GM12875 (cell line): ENCODE measurements around the gene CRYBA4.

Source experiments
- H3K4me3 ChIP-seq: one replicate; pipeline ENCODE4 v1.5.1; 2011; ENCODE audit warnings: low read depth, low read length, control low read depth
- CTCF ChIP-seq: IDR thresholded peaks from 2 replicates; pipeline ENCODE4 v1.5.1; 2011; ENCODE audit warnings: low read depth, mild to moderate bottlenecking, control low read depth, inconsistent platforms, low read length, moderate library complexity, borderline replicate concordance; ENCODE audit not compliant: insufficient read depth

CRYBA4 gene

GRCh38 chr22:26580240-26580962, 41.4 kb upstream of the CRYBA4 start:
- no peak overlapping the region for H3K4me3 ChIP-seq
- no peak for TF ChIP-seq CTCF

- TF ChIP-seq CTCF: no peak
- H3K4me3 ChIP-seq: no peak overlapping the region
These were observed 40.7 kb upstream of the CRYBA4 start for GRCh38 chr22:26581026-26581425.

DNA sequence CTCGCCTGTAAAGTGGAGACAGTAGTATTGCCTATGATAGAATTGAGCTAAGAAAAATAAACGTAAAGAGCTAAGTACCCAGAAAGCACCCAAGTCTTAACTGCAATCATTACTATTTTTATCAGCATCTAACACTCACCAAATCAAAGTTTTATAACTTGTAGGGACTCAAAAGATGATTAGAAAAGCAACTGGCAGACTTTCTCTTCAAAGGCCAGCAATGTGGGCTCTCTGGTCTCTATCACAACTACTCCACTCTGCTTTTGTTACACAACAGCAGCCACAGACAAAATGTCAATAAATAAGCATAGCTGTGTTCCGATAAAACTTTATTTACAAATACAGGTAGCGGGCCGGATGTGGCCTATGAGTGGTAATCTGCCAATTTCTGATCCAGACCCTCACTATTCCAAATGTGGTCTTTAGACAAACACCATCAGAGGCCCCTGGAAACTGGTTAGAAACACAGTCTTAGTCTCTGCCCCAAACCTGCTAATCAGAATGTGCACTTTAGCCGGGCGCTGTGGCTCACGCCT, 40.1 kb upstream of the CRYBA4 start:
- no peak overlapping the region for H3K4me3 ChIP-seq
- no peak for TF ChIP-seq CTCF

DNA sequence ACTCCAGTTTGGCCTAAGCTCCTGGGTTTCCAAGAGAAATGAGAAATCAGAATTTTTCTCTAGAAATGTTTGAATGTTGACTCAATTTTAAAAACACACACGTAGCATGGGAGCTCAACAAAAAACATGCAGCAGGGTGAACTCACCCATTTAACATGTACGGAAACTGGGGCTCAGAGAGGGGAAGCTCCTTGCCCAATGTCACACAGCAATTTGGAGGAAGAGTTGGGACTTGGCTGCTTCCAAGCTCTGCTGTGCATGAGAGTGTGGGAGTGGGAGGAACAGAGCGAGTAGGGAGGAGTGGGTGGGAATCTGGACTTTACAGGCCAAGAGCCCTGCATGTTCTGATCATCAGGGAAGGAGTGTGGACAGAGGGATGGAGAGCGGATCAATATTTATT, 37.8 kb upstream of the CRYBA4 start:
- no peak for TF ChIP-seq CTCF
- H3K4me3 ChIP-seq: no peak overlapping the region

DNA sequence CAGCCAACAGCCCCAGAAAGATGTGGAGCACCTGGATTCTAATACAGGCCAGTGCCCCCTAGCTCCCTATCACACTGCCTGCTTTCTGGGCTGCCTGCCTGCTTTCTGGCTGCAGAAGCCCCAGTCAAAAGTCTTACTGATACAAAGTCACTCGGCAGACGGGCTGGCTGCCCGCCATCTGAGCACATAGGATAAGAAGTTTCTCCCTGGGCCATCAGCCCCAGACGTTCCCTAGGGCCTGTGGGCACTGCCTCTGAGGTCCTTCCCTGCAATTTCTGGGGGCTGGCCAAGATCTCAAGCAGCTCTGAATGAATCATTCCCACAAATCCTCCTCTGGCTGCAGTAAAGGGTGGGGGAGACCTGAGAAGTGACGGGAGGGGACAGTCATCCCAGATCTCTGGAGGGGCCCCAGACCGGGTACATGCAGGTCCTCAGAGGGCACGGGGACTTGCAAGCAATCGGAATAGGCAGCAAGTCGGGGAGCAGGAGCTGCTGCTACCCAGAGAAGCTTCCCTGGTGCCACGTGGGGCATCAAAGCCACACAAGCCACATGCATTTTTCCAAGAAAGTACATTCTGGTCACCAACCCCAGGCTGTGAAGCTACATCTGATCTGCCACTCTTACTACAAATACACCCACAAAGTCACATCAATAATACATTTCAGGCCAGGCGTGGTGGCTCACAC, 36.5 kb upstream of the CRYBA4 start:
- no peak overlapping the region for H3K4me3 ChIP-seq
- no peak for TF ChIP-seq CTCF

- TF ChIP-seq CTCF: no peak
These were observed 35.0 kb upstream of the CRYBA4 start for GRCh38 chr22:26586556-26587325.

More at GRCh38 chr22:26586556-26587325, 35.0 kb upstream of the CRYBA4 start:
- no peak overlapping the region for H3K4me3 ChIP-seq
